ENCODE data around the gene ARSI.

Gene ARSI

GRCh38 chr5:150297934-150298595 is 4.6 kb downstream of the ARSI start:
- ChIA-PET POLR2A (no interaction called here), CTCF (interaction anchor here (0.9 kb wide), 1 partner anchor 23 kb away, joined by 3 read pairs; no protein-coding TSS in a partner anchor)

GRCh38 chr5:150297236-150297890 is 5.3 kb downstream of the ARSI start:
- ChIA-PET POLR2A (no interaction called here), CTCF (interaction anchor here (2.1 kb wide), 1 partner anchor 23 kb away, joined by 5 read pairs; no protein-coding TSS in a partner anchor)
- no peak for TF ChIP-seq CTCF (IDR thresholded peaks at IDR 0.05; ENCODE audit: control extremely low read depth, extremely low read depth, low read depth, missing control alignments)
- DNase-seq (ENCODE audit: extremely low spot score): no peak

More at GRCh38 chr5:150297934-150298595, 4.6 kb downstream of the ARSI start:
- no peak for DNase-seq (ENCODE audit: extremely low spot score)
- no peak for TF ChIP-seq CTCF (IDR thresholded peaks at IDR 0.05; ENCODE audit: control extremely low read depth, extremely low read depth, low read depth, missing control alignments)

- TF ChIP-seq CTCF (IDR thresholded peaks at IDR 0.05; ENCODE audit: control extremely low read depth, extremely low read depth, low read depth, missing control alignments): no peak
- CTCF ChIA-PET: interaction anchor here (1.2 to 2.1 kb wide), 2 partner anchors 20 to 24 kb away, joined by 3 to 5 read pairs; no protein-coding TSS in a partner anchor
- POLR2A ChIA-PET: no interaction called here
- DNase-seq (ENCODE audit: extremely low spot score): no peak
These were observed 6.2 kb downstream of the ARSI start for GRCh38 chr5:150296496-150296895.

- no peak for TF ChIP-seq CTCF (IDR thresholded peaks at IDR 0.05; ENCODE audit: control extremely low read depth, extremely low read depth, low read depth, missing control alignments)
- no peak for DNase-seq (ENCODE audit: extremely low spot score)
These were observed 6.8 kb downstream of the ARSI start for GRCh38 chr5:150295741-150296486.

GRCh38 chr5:150295172-150295634 is 7.5 kb downstream of the ARSI start:
- POLR2A ChIA-PET: no interaction called here
- no peak for TF ChIP-seq CTCF (IDR thresholded peaks at IDR 0.05; ENCODE audit: control extremely low read depth, extremely low read depth, low read depth, missing control alignments)
- CTCF ChIA-PET: interaction anchor here (2.1 kb wide), 1 partner anchor 26 kb away, joined by 5 read pairs; no protein-coding TSS in a partner anchor
- DNase-seq (ENCODE audit: extremely low spot score): no peak

More at GRCh38 chr5:150295741-150296486, 6.8 kb downstream of the ARSI start:
- POLR2A ChIA-PET: no interaction called here
- CTCF ChIA-PET: interaction anchor here (1.2 to 2.1 kb wide), 2 partner anchors 21 to 25 kb away, joined by 3 to 5 read pairs; no protein-coding TSS in a partner anchor

- POLR2A ChIA-PET: no interaction called here
- TF ChIP-seq CTCF (IDR thresholded peaks at IDR 0.05; ENCODE audit: control extremely low read depth, extremely low read depth, low read depth, missing control alignments): no peak
- CTCF ChIA-PET: interaction anchor here (0.8 kb wide), 1 partner anchor 20 kb away, joined by 3 read pairs; no protein-coding TSS in a partner anchor
- no peak for DNase-seq (ENCODE audit: extremely low spot score)
These were observed 8.1 kb downstream of the ARSI start for GRCh38 chr5:150294551-150295071.

All from GM10248 (cell line).